Neural progenitor cell (in vitro differentiated cells): ENCODE results near the gene RORC. TPM values are rescaled to one million over a fixed set of nuclear protein-coding genes. Genes with fewer than 3 reads are reported as not detected.

Source experiments
- DNase-seq: peaks from one replicate; pipeline ENCODE4 v3.0.0-alpha.2; 2016; ENCODE audit warnings: low spot score
- H2AFZ ChIP-seq: fragments of 200-600 bp; sonication (generic); replicated peaks from 2 replicates; pipeline ENCODE4 v1.6.1; 2016; ENCODE audit warnings: antibody characterized with exemption
- H3F3A ChIP-seq: fragments of 200-600 bp; sonication (generic); 2 replicates; pipeline ENCODE4 v1.6.1; 2016; ENCODE audit warnings: antibody characterized with exemption, low read depth
- H3K27ac ChIP-seq: fragments of 200-600 bp; sonication (generic); 2 replicates; pipeline ENCODE4 v1.5.1; 2016; ENCODE audit warnings: mild to moderate bottlenecking
- H3K27me3 ChIP-seq: fragments of 200-600 bp; sonication (generic); 2 replicates; pipeline ENCODE4 v1.6.1; 2016; ENCODE audit warnings: mild to moderate bottlenecking, moderate library complexity
- H3K36me3 ChIP-seq: fragments of 200-600 bp; sonication (generic); 2 replicates; pipeline ENCODE4 v1.5.1; 2016
- H3K4me1 ChIP-seq: fragments of 200-600 bp; sonication (generic); 2 replicates; pipeline ENCODE4 v1.6.1; 2016; ENCODE audit warnings: mixed run types
- H3K4me2 ChIP-seq: fragments of 200-600 bp; sonication (generic); 2 replicates; pipeline ENCODE4 v1.6.1; 2016
- H3K4me3 ChIP-seq: fragments of 200-600 bp; sonication (generic); 2 replicates; pipeline ENCODE4 v1.5.1; 2016
- H3K79me2 ChIP-seq: fragments of 200-600 bp; sonication (generic); 2 replicates; pipeline ENCODE4 v1.6.1; 2016; ENCODE audit warnings: low read depth
- H3K9ac ChIP-seq: fragments of 200-600 bp; sonication (generic); 2 replicates; pipeline ENCODE4 v1.6.1; 2016
- H3K9me3 ChIP-seq: fragments of 200-600 bp; sonication (generic); 2 replicates; pipeline ENCODE4 v1.5.1; 2016; ENCODE audit warnings: low read depth
- H4K20me1 ChIP-seq: fragments of 200-600 bp; sonication (generic); 2 replicates; pipeline ENCODE4 v1.6.1; 2016; ENCODE audit warnings: low read depth
- H3K27ac Mint-ChIP-seq: 3 replicates; pipeline ENCODE4 v1.8.0; 2021; ENCODE audit warnings: mixed read lengths
- H3K27me3 Mint-ChIP-seq: 2 replicates; pipeline ENCODE4 v1.8.0; 2022; ENCODE audit warnings: low read depth, mild to moderate bottlenecking, inconsistent platforms, moderate library complexity, mixed read lengths; ENCODE audit not compliant: insufficient read depth
- H3K36me3 Mint-ChIP-seq: 3 replicates; pipeline ENCODE4 v1.8.0; 2021; ENCODE audit warnings: mixed read lengths
- H3K4me1 Mint-ChIP-seq: 3 replicates; pipeline ENCODE4 v1.8.0; 2021; ENCODE audit warnings: mixed read lengths
- H3K4me3 Mint-ChIP-seq: 3 replicates; pipeline ENCODE4 v1.8.0; 2021; ENCODE audit warnings: mild to moderate bottlenecking, moderate library complexity, mixed read lengths
- H3K9me3 Mint-ChIP-seq: 3 replicates; pipeline ENCODE4 v1.8.0; 2020; ENCODE audit warnings: mixed read lengths
- CTCF ChIP-seq: fragments of 200-600 bp; sonication (generic); IDR thresholded peaks from 2 replicates; pipeline ENCODE4 v1.5.1; 2017; ENCODE audit warnings: antibody characterized with exemption, mild to moderate bottlenecking
- EZH2 ChIP-seq: fragments of 200-600 bp; sonication (generic); IDR thresholded peaks from 2 replicates; pipeline ENCODE4 v1.6.1; 2017; ENCODE audit warnings: antibody characterized with exemption, mild to moderate bottlenecking, moderate library complexity
- EZH2phosphoT487 ChIP-seq: fragments of 200-600 bp; sonication (generic); IDR thresholded peaks from 2 replicates; pipeline ENCODE4 v1.6.1; 2017; ENCODE audit warnings: antibody characterized with exemption
- total RNA-seq: library from RNA; depleted of rRNA; stranded (reverse); fragments of >200 nt; gene quantifications from 2 replicates; pipeline ENCODE4 v1.2.3, GENCODE V29; 2015; ENCODE audit warnings: low replicate concordance

The RORC gene
- total RNA-seq, 1 donor from 2014 or later, result not detected

GRCh38 chr1:151827853-151828252 lies 3.7 kb downstream of the RORC start:
- peaks cover 15% of the 10 kb centered on the region for H3K27me3 Mint-ChIP-seq
- Histone ChIP-seq H3K79me2 (no peaks in the 10 kb centered on the region), H3K4me3 (no peak overlapping the region), H3K9me3 (no peaks in the 10 kb centered on the region), H3K9ac (no peak overlapping the region), H3K27me3 (no peaks in the 10 kb centered on the region), H3K36me3 (no peaks in the 10 kb centered on the region), H3K27ac (no peak overlapping the region), H3K4me1 (peaks cover 13% of the 10 kb centered on the region), H2AFZ (no peak overlapping the region), H3F3A (peaks cover 8% of the 10 kb centered on the region), H4K20me1 (no peaks in the 10 kb centered on the region), H3K4me2 (no peak overlapping the region)
- no peak for DNase-seq
- TF ChIP-seq EZH2, result no peak
- TF ChIP-seq CTCF, result no peak
- TF ChIP-seq EZH2phosphoT487, result no peak
- H3K4me3 Mint-ChIP-seq, result no peak overlapping the region
- peaks cover 28% of the 10 kb centered on the region for H3K4me1 Mint-ChIP-seq
- no peaks in the 10 kb centered on the region for H3K36me3 Mint-ChIP-seq
- no peaks in the 10 kb centered on the region for H3K9me3 Mint-ChIP-seq
- no peak overlapping the region for H3K27ac Mint-ChIP-seq

- H3K4me3 Mint-ChIP-seq, result no peak overlapping the region
- Histone ChIP-seq H3K36me3 (no peaks in the 10 kb centered on the region), H3K79me2 (no peaks in the 10 kb centered on the region), H3K4me3 (no peak overlapping the region), H3K4me2 (no peak overlapping the region), H3K27ac (no peak overlapping the region), H3K4me1 (peaks cover 13% of the 10 kb centered on the region), H4K20me1 (no peaks in the 10 kb centered on the region), H3F3A (peaks cover 8% of the 10 kb centered on the region), H3K9ac (no peak overlapping the region), H2AFZ (no peak overlapping the region), H3K27me3 (no peaks in the 10 kb centered on the region), H3K9me3 (no peaks in the 10 kb centered on the region)
- peaks cover 30% of the 10 kb centered on the region for H3K4me1 Mint-ChIP-seq
- no peaks in the 10 kb centered on the region for H3K9me3 Mint-ChIP-seq
- H3K27ac Mint-ChIP-seq, result no peak overlapping the region
- TF ChIP-seq EZH2 (no peak), EZH2phosphoT487 (no peak), CTCF (no peak)
- peaks cover 12% of the 10 kb centered on the region for H3K27me3 Mint-ChIP-seq
- peak; percentile 18 for DNase-seq
- H3K36me3 Mint-ChIP-seq, result no peaks in the 10 kb centered on the region
Measured at GRCh38 chr1:151825751-151826660, 5.6 kb downstream of the RORC start.

DNA sequence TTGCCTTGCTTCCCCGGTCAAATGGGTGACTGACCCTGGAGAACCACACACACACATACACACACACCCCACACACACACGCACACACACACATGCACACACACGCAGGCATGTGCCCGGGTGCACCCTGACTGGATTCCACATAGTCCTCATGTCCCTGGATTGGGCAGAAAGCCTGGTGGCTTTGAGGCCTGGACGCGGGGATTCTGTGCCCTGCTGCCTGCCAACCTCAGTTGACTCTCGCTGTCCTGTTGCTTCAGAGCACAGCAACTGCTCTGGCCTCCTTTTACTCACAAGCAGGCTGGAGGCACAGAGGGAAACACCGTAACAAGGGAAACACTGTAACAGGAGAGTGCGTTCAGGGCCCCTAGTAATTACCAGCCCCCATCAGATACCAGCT lies 6.4 kb downstream of the RORC start:
- no peaks in the 10 kb centered on the region for H3K36me3 ChIP-seq

More for the DNA sequence above, 6.4 kb downstream of the RORC start:
- Mint-ChIP-seq H3K4me3 (no peak overlapping the region), H3K36me3 (no peaks in the 10 kb centered on the region), H3K27me3 (peaks cover 12% of the 10 kb centered on the region), H3K9me3 (no peaks in the 10 kb centered on the region), H3K4me1 (peaks cover 27% of the 10 kb centered on the region), H3K27ac (no peak overlapping the region)
- H3K4me2 ChIP-seq, result no peak overlapping the region
- H3K9ac ChIP-seq, result no peak overlapping the region
- TF ChIP-seq CTCF (no peak), EZH2 (no peak), EZH2phosphoT487 (no peak)
- no peaks in the 10 kb centered on the region for H3K9me3 ChIP-seq
- no peaks in the 10 kb centered on the region for H3K79me2 ChIP-seq
- peaks cover 8% of the 10 kb centered on the region for H3F3A ChIP-seq
- H3K27ac ChIP-seq, result no peak overlapping the region
- no peaks in the 10 kb centered on the region for H4K20me1 ChIP-seq
- H2AFZ ChIP-seq, result no peak overlapping the region
- H3K27me3 ChIP-seq, result no peaks in the 10 kb centered on the region
- no peak for DNase-seq
- no peak overlapping the region for H3K4me3 ChIP-seq
- H3K4me1 ChIP-seq, result peaks cover 13% of the 10 kb centered on the region
